ENCODE data around the gene TCN2. TPM values are rescaled to one million over a fixed set of nuclear protein-coding genes. Genes with fewer than 3 reads are reported as not detected.

Gene TCN2
- total RNA-seq, 1 experiment from 2014 or later, result 7.3 TPM

DNA sequence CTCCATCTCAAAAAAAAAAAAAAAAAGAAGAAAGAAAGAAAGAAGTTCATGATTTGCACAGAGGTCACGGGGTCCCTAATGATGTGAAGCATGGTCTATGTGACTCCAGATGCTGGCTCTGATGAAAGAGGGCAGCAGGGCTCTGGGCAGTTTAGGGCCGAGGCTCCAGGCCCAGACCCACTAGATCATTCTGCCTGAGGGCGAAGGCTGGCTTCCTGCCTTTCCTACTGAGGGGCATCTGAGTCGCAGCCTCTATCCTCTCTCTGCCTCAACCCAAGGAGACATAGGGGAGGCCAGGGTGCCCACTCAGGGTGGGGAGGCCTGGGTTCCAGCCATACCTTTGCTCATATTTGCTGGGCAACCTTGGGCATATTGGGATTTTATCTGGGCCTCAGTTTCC, 33.4 kb downstream of the TCN2 start:
- Histone ChIP-seq H3K36me3 (ENCODE audit: insufficient read depth, low read length, poor library complexity, severe bottlenecking) (no peaks in the 10 kb centered on the region), H3K4me1 (ENCODE audit: insufficient read depth, low read length, poor library complexity, severe bottlenecking) (peaks cover 7% of the 10 kb centered on the region), H3K27ac (ENCODE audit: low read depth, low read length, poor library complexity, severe bottlenecking) (no peak overlapping the region), H3K27me3 (replicated peaks; ENCODE audit: insufficient read depth, low read depth, low read length, poor library complexity) (no peaks in the 10 kb centered on the region), H3K9me3 (ENCODE audit: low read depth, low read length, poor library complexity, severe bottlenecking) (no peaks in the 10 kb centered on the region), H3K4me3 (ENCODE audit: low read depth, low read length, poor library complexity, severe bottlenecking) (no peak overlapping the region)
- POLR2A ChIA-PET (ENCODE audit: low non-redundant PET), result no interaction called here
- intact Hi-C loops (cut with micrococcal nuclease; ENCODE audit: unreplicated experiment), result no loop called here
- CTCF ChIA-PET, result no interaction called here
- no peak for TF ChIP-seq CTCF (conservative IDR thresholded peaks at IDR 0.05; ENCODE audit: low read depth, low read length)
- no peak for TF ChIP-seq EZH2 (IDR thresholded peaks at IDR 0.05; ENCODE audit: borderline replicate concordance, low read depth, low read length, poor library complexity, severe bottlenecking)
- BruUV-seq (replicated peaks), result no TSS peak
- DNase-seq (ENCODE audit: low spot score), result no peak

DNA sequence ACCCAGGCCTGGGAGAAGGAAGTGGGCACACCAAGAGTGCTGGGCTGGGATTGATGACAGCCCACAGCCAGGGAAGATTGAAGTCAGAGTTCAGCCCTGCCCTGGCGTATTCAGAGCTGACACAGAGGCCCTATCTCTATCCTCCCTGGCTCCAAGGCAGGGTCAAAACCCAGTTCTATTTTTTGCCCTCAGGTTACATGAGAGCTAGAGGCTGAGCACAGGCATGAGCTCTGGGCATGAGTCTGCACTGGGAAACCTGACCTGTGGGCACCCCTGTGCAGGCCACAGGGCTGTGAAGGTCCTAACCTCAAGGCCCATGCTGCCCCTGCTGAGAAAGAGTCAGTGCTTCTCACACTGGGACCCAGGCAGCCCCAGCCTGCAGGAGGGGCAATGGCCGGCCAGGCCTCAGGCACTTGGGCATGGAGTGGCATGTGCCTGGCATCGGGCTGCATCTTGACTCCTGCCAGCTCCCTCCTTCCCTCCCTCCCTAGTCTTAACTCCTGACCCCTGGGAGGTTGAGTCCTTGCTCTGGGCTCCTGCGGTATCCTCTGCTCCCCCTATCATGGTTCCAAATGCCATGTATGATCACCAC, 34.0 kb downstream of the TCN2 start:
- no peak for DNase-seq (ENCODE audit: low spot score)
- no TSS peak for BruUV-seq (replicated peaks)
- Histone ChIP-seq H3K27me3 (replicated peaks; ENCODE audit: insufficient read depth, low read depth, low read length, poor library complexity) (no peaks in the 10 kb centered on the region), H3K36me3 (ENCODE audit: insufficient read depth, low read length, poor library complexity, severe bottlenecking) (no peaks in the 10 kb centered on the region), H3K27ac (ENCODE audit: low read depth, low read length, poor library complexity, severe bottlenecking) (no peak overlapping the region), H3K4me1 (ENCODE audit: insufficient read depth, low read length, poor library complexity, severe bottlenecking) (peaks cover 6% of the 10 kb centered on the region), H3K4me3 (ENCODE audit: low read depth, low read length, poor library complexity, severe bottlenecking) (no peak overlapping the region), H3K9me3 (ENCODE audit: low read depth, low read length, poor library complexity, severe bottlenecking) (no peaks in the 10 kb centered on the region)
- CTCF ChIA-PET, result no interaction called here
- TF ChIP-seq CTCF (conservative IDR thresholded peaks at IDR 0.05; ENCODE audit: low read depth, low read length) (no peak), EZH2 (IDR thresholded peaks at IDR 0.05; ENCODE audit: borderline replicate concordance, low read depth, low read length, poor library complexity, severe bottlenecking) (no peak)
- intact Hi-C loops (cut with micrococcal nuclease; ENCODE audit: unreplicated experiment), result no loop called here
- POLR2A ChIA-PET (ENCODE audit: low non-redundant PET), result no interaction called here

GRCh38 chr22:30643055-30643875, 36.3 kb downstream of the TCN2 start:
- intact Hi-C loops (cut with micrococcal nuclease; ENCODE audit: unreplicated experiment), result no loop called here
- POLR2A ChIA-PET (ENCODE audit: low non-redundant PET), result no interaction called here
- Histone ChIP-seq H3K4me1 (ENCODE audit: insufficient read depth, low read length, poor library complexity, severe bottlenecking) (peaks cover 7% of the 10 kb centered on the region), H3K4me3 (ENCODE audit: low read depth, low read length, poor library complexity, severe bottlenecking) (no peak overlapping the region), H3K27ac (ENCODE audit: low read depth, low read length, poor library complexity, severe bottlenecking) (no peak overlapping the region), H3K9me3 (ENCODE audit: low read depth, low read length, poor library complexity, severe bottlenecking) (no peaks in the 10 kb centered on the region), H3K27me3 (replicated peaks; ENCODE audit: insufficient read depth, low read depth, low read length, poor library complexity) (no peaks in the 10 kb centered on the region), H3K36me3 (ENCODE audit: insufficient read depth, low read length, poor library complexity, severe bottlenecking) (no peaks in the 10 kb centered on the region)
- no peak for DNase-seq (ENCODE audit: low spot score)
- no TSS peak for BruUV-seq (replicated peaks)
- CTCF ChIA-PET, result no interaction called here
- TF ChIP-seq EZH2 (IDR thresholded peaks at IDR 0.05; ENCODE audit: borderline replicate concordance, low read depth, low read length, poor library complexity, severe bottlenecking), result no peak
- TF ChIP-seq CTCF (conservative IDR thresholded peaks at IDR 0.05; ENCODE audit: low read depth, low read length), result no peak

Data from A673 (cell line).